Measurements from ENCODE around the gene GRIN2C.
"Not testable (repeated sequence)": the region's sequence is repeated elsewhere in the genome, so short reads cannot be mapped to it uniquely, and the experiment has no call there.

Gene GRIN2C

DNA sequence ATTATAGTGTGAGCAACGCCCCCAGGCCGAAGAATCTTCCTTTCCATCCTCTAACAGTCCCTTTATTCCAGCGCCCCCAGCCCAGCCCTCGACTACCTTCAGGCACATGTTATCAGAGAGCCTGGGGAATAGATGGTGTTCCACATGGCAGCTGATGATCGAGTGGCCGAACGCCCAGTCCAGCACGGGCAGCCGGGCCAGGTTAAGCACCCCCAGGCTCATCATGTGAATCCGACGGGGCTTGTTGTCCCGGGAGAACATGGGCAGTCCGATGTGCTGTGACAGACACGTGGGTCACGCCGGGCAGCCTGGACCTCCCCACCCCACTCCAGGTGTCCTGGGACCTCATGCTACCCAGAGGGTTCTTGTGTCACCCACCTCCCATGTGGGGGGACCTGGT lies 19.6 kb upstream of the GRIN2C start:
- no peak for DNase-seq (ENCODE audit: low spot score)

- DNase-seq (ENCODE audit: low spot score): no peak
Observed at GRCh38 chr17:74878658-74879057, 19.0 kb upstream of the GRIN2C start.

GRCh38 chr17:74877592-74878548 lies 18.2 kb upstream of the GRIN2C start:
- no peak for DNase-seq (ENCODE audit: low spot score)

- DNase-seq (ENCODE audit: low spot score): no peak
Observed at GRCh38 chr17:74875977-74876593, 16.4 kb upstream of the GRIN2C start.

DNA sequence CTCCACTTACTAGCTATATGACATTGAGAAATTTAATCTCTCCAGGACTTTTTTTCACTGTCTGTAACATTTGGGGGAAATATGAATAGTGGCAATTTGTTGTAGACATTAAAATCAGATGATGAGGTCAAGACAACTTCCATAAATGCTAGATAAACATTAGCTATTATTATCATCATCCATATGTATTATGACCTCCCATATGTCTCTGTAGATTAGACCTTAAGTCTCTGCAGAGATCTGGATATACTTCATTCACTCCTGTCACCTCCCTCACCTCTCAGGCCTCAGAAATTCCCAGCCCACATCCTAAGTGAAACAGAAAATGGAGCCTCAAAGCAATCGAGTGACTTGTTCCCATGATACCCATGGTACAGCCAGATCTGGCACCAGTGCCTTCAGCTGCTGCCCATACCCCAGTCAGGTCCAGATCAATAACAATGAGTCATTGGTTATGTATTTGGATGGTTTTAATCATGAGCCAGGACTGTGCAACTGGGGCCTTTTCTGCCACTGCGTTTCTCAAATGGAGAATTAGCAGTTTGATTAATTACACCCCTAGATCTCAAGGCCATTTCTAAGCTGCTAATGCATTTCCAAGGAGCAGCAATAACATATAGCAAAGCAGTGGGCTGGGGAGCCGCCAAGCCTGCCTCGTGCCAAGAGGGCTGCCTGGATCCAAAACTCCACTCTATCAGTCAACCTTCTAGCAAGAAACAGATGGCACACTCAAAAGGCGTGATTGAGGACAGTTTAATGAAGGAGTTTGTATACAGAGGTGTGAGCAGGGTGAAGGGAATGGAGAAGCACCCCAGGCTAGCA lies 15.7 kb upstream of the GRIN2C start:
- no peak for DNase-seq (ENCODE audit: low spot score)

GRCh38 chr17:74874615-74875037 lies 14.9 kb upstream of the GRIN2C start:
- DNase-seq (ENCODE audit: low spot score): no peak

- no peak for DNase-seq (ENCODE audit: low spot score)
Observed at GRCh38 chr17:74873874-74874614, 14.4 kb upstream of the GRIN2C start.

DNA sequence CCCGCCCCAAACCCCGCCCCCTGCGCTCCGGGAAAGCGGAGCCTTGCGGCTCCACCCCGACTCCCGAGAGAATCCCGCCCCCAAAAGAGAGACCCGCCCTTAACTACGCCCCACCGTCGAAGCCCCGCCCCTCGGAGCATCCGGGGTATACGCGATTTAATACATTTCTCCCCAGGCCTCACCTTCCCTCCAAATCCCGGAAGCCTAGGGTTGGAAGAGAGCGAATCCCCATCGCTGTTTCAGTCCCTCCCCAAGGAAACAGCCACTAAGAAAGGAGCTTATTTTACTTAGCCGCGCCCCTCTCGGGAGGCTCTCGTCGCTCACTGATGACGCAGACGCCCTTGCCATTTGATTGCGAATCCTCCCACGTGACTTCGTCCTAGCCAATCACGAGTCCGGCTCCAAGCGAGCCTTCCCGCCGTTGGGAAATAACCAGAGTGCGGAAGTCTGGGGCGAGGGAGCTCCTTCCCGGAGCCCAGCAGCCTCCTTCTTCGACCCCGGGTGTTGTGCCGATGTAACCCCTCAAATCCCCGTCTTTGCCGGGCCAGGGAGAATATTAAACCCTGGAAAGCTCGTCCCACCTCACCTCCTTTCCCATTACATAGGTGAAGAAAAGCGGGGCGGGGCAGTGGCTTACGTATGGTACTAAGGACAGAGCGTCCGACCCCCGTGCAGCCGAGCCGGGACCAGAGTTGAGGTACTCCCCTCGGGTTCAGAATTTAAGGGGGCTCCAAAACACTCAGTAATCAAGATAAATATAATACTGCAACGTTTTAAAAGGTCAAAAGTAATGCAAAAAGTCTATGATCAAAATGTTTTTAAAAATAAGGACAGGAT lies 13.6 kb upstream of the GRIN2C start:
- DNase-seq (ENCODE audit: low spot score): peak; percentile 99

GRCh38 chr17:74872313-74873036 lies 12.8 kb upstream of the GRIN2C start, which contains the start of gene FDXR:
FDXR (minus strand) TSS chr17:74872994; CDS start chr17:74872944, 50 bp downstream.
- no peak for DNase-seq (ENCODE audit: low spot score)

DNA sequence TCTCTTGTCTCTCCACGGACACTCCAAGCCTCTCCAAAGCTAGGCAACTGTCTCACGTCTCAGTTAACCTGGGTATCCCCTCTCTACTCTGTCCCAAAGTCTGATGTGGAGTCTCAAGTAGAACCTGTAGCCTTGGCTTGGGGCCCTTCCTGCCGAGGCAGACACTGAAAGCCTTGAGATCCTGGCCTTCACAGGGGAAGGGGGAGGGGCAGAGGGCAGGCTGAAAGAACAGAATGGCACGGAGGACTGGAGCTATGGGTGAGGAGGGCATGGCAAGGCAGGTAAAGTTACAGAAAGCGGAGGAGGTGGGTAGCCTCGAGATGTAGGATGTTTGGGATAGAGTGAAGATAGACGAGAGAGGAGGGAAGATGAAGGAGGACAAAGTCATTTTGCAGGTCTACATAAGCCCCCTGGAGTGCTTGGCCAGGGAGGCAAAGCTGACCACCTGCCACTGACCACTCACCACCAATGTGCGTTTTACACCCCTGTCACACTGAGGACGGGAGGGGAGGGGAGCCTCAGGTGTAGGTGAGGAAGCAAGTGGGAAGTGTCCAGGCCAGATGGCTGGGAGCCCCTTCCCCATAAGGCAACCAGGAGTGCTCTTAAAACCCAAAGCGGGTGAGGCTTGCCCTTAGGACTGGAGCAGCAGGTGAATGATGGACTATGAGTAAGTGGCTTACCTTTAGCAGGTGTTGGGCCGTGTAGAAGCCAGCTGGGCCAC lies 11.8 kb upstream of the GRIN2C start:
- DNase-seq (ENCODE audit: low spot score): no peak

DNA sequence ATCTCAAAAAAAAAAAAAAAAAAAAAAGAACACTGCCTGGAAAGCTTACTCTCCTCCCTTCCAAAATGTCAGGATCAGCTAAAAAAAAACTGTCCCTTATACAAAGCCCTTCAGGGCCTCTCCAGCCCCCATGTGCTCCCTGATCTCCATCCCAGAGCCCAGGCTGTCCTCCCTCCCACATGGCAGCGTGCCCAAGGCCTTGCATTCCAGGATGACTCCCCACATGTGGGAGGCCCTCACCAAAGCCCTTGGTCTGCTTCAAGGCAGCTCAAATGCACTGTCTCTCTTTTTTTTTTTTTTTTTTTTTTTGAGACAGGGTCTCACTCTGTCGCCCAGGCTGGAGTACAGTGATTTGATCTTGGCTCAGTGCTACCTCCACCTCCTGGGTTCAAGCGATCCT lies 10.8 kb upstream of the GRIN2C start:
- DNase-seq (ENCODE audit: low spot score): no peak

- DNase-seq (ENCODE audit: low spot score): not testable (repeated sequence)
Observed at GRCh38 chr17:74870028-74870427, 10.3 kb upstream of the GRIN2C start.

GRCh38 chr17:74868908-74869255 lies 9.2 kb upstream of the GRIN2C start:
- no peak for DNase-seq (ENCODE audit: low spot score)

GRCh38 chr17:74868251-74868907 lies 8.7 kb upstream of the GRIN2C start:
- DNase-seq (ENCODE audit: low spot score): no peak

DNA sequence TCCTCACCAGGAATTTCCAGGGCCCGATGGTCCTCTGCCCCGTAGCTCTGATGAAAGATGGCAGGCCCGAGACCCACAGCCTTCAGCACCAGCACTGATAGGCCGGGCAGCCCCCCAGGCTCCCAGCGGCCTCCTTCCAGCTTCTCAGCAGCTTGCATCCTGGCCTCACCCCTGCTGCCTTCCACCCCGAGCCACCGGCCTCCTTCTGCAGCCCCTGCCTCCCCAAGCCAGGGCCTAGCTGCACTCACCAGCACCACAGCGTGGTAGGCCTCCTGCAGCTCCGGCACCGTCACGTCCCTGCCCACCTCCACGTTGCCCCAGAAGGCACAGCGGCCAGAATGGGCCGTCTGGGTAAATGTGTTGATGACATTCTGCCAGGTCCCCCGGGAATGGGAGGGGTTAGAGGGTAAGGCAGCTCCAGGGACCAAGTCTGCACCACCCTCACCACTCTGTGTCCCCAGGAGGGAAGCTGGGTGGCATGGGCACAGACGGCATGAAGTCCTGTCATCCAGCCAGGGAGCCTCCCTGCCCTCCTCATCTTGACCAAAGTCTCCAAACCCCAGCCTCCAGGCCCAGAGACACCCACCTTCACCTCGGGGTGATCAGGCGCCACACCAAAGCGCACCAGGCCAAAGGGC lies 6.6 kb upstream of the GRIN2C start:
- DNase-seq (ENCODE audit: low spot score): no peak

DNA sequence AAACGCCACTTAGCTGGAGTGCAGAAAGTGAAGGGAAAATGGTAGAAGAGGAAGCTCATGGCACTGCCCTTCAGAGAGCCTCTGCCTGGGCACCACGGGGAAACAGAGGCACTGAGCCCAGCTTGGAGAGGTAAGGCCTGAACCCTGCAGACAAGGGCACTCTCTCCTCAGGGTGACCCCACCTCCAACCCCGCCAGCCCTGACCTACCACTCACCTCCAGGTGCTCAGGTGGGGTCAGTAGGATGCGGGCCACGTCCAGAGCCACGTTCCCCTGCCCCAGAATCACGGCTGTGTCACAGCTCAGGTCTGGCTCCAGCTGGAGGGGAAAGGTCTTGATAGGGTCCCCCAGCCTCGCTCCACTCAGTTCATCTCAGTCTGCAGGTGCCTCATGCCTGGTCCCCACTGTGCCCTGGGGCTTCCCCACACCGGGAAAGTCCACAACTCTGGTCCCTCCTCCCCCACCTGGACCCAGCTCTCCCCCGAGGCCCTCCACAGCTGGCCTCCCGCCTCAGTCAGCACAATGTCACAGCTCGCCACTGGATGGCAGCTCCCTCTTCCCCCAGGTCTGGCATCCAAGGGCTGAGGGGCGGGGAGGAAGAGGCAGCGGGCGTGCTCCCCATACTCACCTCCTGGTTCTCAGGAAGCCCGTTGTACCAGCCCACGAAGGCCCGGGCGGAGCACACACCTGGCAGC lies 6.0 kb upstream of the GRIN2C start:
- DNase-seq (ENCODE audit: low spot score): no peak

- peak; percentile 92 for DNase-seq (ENCODE audit: low spot score)
Observed at GRCh38 chr17:74864866-74865395, 5.2 kb upstream of the GRIN2C start.
